Astrocyte (in vitro differentiated cells and primary cell): ENCODE results near the gene DNAL1. TPM values are rescaled to one million over a fixed set of nuclear protein-coding genes. Genes with fewer than 3 reads are reported as not detected.
A peak's percentile ranks its signal among the peaks of the same experiment; 100 is the strongest.

ENCODE experiments used
- DNase-seq: peaks from one replicate; pipeline ENCODE4 v3.0.0-alpha.2; 2010; ENCODE audit warnings: low read depth
- FAIRE-seq: peaks from 2 replicates; lab custom pipeline; 2011; peaks lifted over from hg19 to GRCh38; lab: Jason Lieb, UNC
- H2AFZ ChIP-seq: 2 replicates; pipeline ENCODE4 v1.6.0; 2012; ENCODE audit warnings: low read depth, low read length, inconsistent platforms
- H3K27ac ChIP-seq: 2 replicates; pipeline ENCODE4 v1.5.1; 2011; ENCODE audit warnings: low read depth, low read length, inconsistent platforms
- H3K27me3 ChIP-seq: 2 replicates; pipeline ENCODE4 v1.6.0; 2011; ENCODE audit warnings: low read length, inconsistent platforms; ENCODE audit not compliant: insufficient read depth
- H3K36me3 ChIP-seq: 2 replicates; pipeline ENCODE4 v1.5.1; 2011; ENCODE audit warnings: low read length, inconsistent platforms; ENCODE audit not compliant: insufficient read depth
- H3K4me1 ChIP-seq: 2 replicates; pipeline ENCODE4 v1.5.1; 2011; ENCODE audit warnings: low read length, inconsistent platforms; ENCODE audit not compliant: insufficient read depth
- H3K4me2 ChIP-seq: 2 replicates; pipeline ENCODE4 v1.6.0; 2012; ENCODE audit warnings: low read length, inconsistent platforms
- H3K4me3 ChIP-seq: 2 replicates; pipeline ENCODE4 v1.5.1; 2011; ENCODE audit warnings: low read depth, mild to moderate bottlenecking, low read length, inconsistent platforms; ENCODE audit not compliant: insufficient read depth
- H3K79me2 ChIP-seq: 2 replicates; pipeline ENCODE4 v1.6.0; 2012; ENCODE audit warnings: mild to moderate bottlenecking, low read length, inconsistent platforms; ENCODE audit not compliant: insufficient read depth
- H3K9ac ChIP-seq: 2 replicates; pipeline ENCODE4 v1.6.0; 2012; ENCODE audit warnings: mild to moderate bottlenecking, low read length, inconsistent platforms
- H3K9me3 ChIP-seq: 2 replicates; pipeline ENCODE4 v1.5.1; 2012; ENCODE audit warnings: low read depth, mild to moderate bottlenecking, low read length, inconsistent platforms; ENCODE audit not compliant: insufficient read depth
- H4K20me1 ChIP-seq: 2 replicates; pipeline ENCODE4 v1.6.0; 2012; ENCODE audit warnings: low read length, inconsistent platforms; ENCODE audit not compliant: insufficient read depth
- H3K27ac Mint-ChIP-seq: one replicate; pipeline ENCODE4 v1.8.0; 2021; ENCODE audit warnings: mild to moderate bottlenecking, mixed read lengths; ENCODE audit not compliant: unreplicated experiment
- H3K27me3 Mint-ChIP-seq: one replicate; pipeline ENCODE4 v1.8.0; 2021; ENCODE audit warnings: low read depth, mixed read lengths; ENCODE audit not compliant: unreplicated experiment
- H3K36me3 Mint-ChIP-seq: one replicate; pipeline ENCODE4 v1.8.0; 2021; ENCODE audit warnings: low read depth, mixed read lengths; ENCODE audit not compliant: unreplicated experiment
- H3K4me1 Mint-ChIP-seq: one replicate; pipeline ENCODE4 v1.8.0; 2021; ENCODE audit warnings: low read depth, mixed read lengths; ENCODE audit not compliant: unreplicated experiment
- H3K4me3 Mint-ChIP-seq: one replicate; pipeline ENCODE4 v1.8.0; 2021; ENCODE audit warnings: mild to moderate bottlenecking, moderate library complexity, mixed read lengths; ENCODE audit not compliant: unreplicated experiment
- H3K9me3 Mint-ChIP-seq: one replicate; pipeline ENCODE4 v1.8.0; 2021; ENCODE audit warnings: mild to moderate bottlenecking, mixed read lengths; ENCODE audit not compliant: unreplicated experiment
- CTCF ChIP-seq: IDR thresholded peaks from 2 replicates; pipeline ENCODE4 v1.5.1; 2011; ENCODE audit warnings: low read depth, mild to moderate bottlenecking, inconsistent platforms, low read length, moderate library complexity; ENCODE audit not compliant: insufficient read depth
- EZH2 ChIP-seq: IDR thresholded peaks from 2 replicates; pipeline ENCODE4 v1.6.1; 2012; ENCODE audit warnings: mild to moderate bottlenecking, low read length, inconsistent platforms; ENCODE audit not compliant: insufficient read depth
- total RNA-seq: library from RNA; stranded (reverse); gene quantifications from 2 replicates; pipeline ENCODE4 v1.2.1, GENCODE V29; 2021

The DNAL1 gene
- total RNA-seq, 1 donor from 2014 or later, result 24.9 TPM

- no peak for DNase-seq
- peak overlapping the region; percentile 90 for H3K4me2 ChIP-seq
- Mint-ChIP-seq H3K4me1 (peaks cover 1% of the 10 kb centered on the region), H3K9me3 (peaks cover 2% of the 10 kb centered on the region), H3K36me3 (no peaks in the 10 kb centered on the region), H3K27me3 (peaks cover 7% of the 10 kb centered on the region), H3K4me3 (peak overlapping the region; percentile 86), H3K27ac (no peak overlapping the region)
- H3K9me3 ChIP-seq, result no peaks in the 10 kb centered on the region
- H3K4me3 ChIP-seq, result peak overlapping the region; percentile 66
- no peak overlapping the region for H3K9ac ChIP-seq
- FAIRE-seq, result no peak
- H4K20me1 ChIP-seq, result no peaks in the 10 kb centered on the region
- H3K27ac ChIP-seq, result no peak overlapping the region
- H2AFZ ChIP-seq, result no peak overlapping the region
- no peaks in the 10 kb centered on the region for H3K79me2 ChIP-seq
- H3K27me3 ChIP-seq, result no peaks in the 10 kb centered on the region
- no peaks in the 10 kb centered on the region for H3K4me1 ChIP-seq
- H3K36me3 ChIP-seq, result no peaks in the 10 kb centered on the region
- TF ChIP-seq EZH2, result no peak
- TF ChIP-seq CTCF, result no peak
Measured at GRCh38 chr14:73613419-73613963, 31.3 kb upstream of the DNAL1 start.

- Histone ChIP-seq H3K27ac (no peak overlapping the region), H3K4me2 (no peak overlapping the region), H3K9me3 (no peaks in the 10 kb centered on the region), H3K4me3 (no peak overlapping the region), H3K9ac (no peak overlapping the region), H4K20me1 (no peaks in the 10 kb centered on the region), H3K36me3 (no peaks in the 10 kb centered on the region), H3K79me2 (no peaks in the 10 kb centered on the region), H3K4me1 (no peaks in the 10 kb centered on the region), H2AFZ (no peak overlapping the region), H3K27me3 (no peaks in the 10 kb centered on the region)
- Mint-ChIP-seq H3K9me3 (no peaks in the 10 kb centered on the region), H3K36me3 (no peaks in the 10 kb centered on the region), H3K27me3 (peaks cover 4% of the 10 kb centered on the region), H3K4me1 (no peaks in the 10 kb centered on the region), H3K4me3 (no peak overlapping the region), H3K27ac (no peak overlapping the region)
- DNase-seq (no peak), FAIRE-seq (no peak)
- no peak for TF ChIP-seq CTCF
Measured at GRCh38 chr14:73616831-73617230, 28.0 kb upstream of the DNAL1 start.

- Histone ChIP-seq H3K27me3 (no peaks in the 10 kb centered on the region), H3K9me3 (no peaks in the 10 kb centered on the region), H3K4me3 (no peak overlapping the region), H3K36me3 (no peaks in the 10 kb centered on the region), H2AFZ (no peak overlapping the region), H3K79me2 (no peaks in the 10 kb centered on the region), H3K4me2 (no peak overlapping the region), H3K4me1 (no peaks in the 10 kb centered on the region), H3K27ac (no peak overlapping the region), H3K9ac (no peak overlapping the region), H4K20me1 (no peaks in the 10 kb centered on the region)
- Mint-ChIP-seq H3K4me1 (no peaks in the 10 kb centered on the region), H3K27me3 (peaks cover 4% of the 10 kb centered on the region), H3K4me3 (no peak overlapping the region), H3K27ac (no peak overlapping the region), H3K9me3 (no peaks in the 10 kb centered on the region), H3K36me3 (peaks cover 2% of the 10 kb centered on the region)
- no peak for TF ChIP-seq EZH2
- no peak for TF ChIP-seq CTCF
- FAIRE-seq (no peak), DNase-seq (no peak)
Measured at GRCh38 chr14:73619524-73619923, 25.3 kb upstream of the DNAL1 start.
